AG04450 (cell line): ENCODE results near the gene KIF5A. TPM values are rescaled to one million over a fixed set of nuclear protein-coding genes. Genes with fewer than 3 reads are reported as not detected.

Experiments used
- CTCF ChIA-PET: fragments of 300-600, 350-600 bp; formaldehyde crosslinking; extraction: SDS; loops from one replicate; lab custom pipeline; 2022; ENCODE audit warnings: antibody characterized with exemption, inconsistent platforms; lab: Charles Lee
- POLR2A ChIA-PET: fragments of 350-600 bp; formaldehyde crosslinking; extraction: SDS; loops from one replicate; lab custom pipeline; 2021; ENCODE audit warnings: antibody characterized with exemption, inconsistent platforms; lab: Yijun Ruan, JAX
- DNase-seq: peaks from one replicate; pipeline ENCODE4 v3.0.0-alpha.2; 2011; ENCODE audit warnings: low read depth, low spot score
- H3K27ac ChIP-seq: one replicate; pipeline ENCODE4 v1.5.1; 2012; ENCODE audit warnings: low read depth, low read length, control low read depth
- H3K27me3 ChIP-seq: one replicate; pipeline ENCODE4 v1.6.0; 2012; ENCODE audit warnings: low read length; ENCODE audit not compliant: control insufficient read depth, insufficient read depth
- H3K4me3 ChIP-seq: 2 replicates; pipeline ENCODE4 v1.5.1; 2011; ENCODE audit warnings: mild to moderate bottlenecking, low read depth, low read length, control low read depth
- H3K9me3 ChIP-seq: 2 replicates; pipeline ENCODE4 v1.5.1; 2012; ENCODE audit warnings: low read length; ENCODE audit not compliant: control insufficient read depth, insufficient read depth
- CTCF ChIP-seq: IDR thresholded peaks from 2 replicates; pipeline ENCODE4 v1.5.1; 2011; ENCODE audit warnings: low read depth, low read length, control low read depth, inconsistent platforms
- polyA plus RNA-seq: library from polyadenylated mRNA; depleted of rRNA; stranded (reverse); fragments of >200 nt; gene quantifications from 2 replicates; pipeline ENCODE4 v1.2.3, GENCODE V29; 2011

KIF5A gene
- polyA plus RNA-seq, 1 experiment = 0.45 TPM

- ChIA-PET CTCF (interaction anchor here (0.8 to 7.6 kb wide), 2 partner anchors 8 to 42 kb away, joined by 3 to 112 read pairs; partner anchors contain the start of gene B4GALNT1), POLR2A (interaction anchor here (0.6 kb wide), 1 partner anchor 40 kb away, joined by 3 read pairs; no protein-coding TSS in a partner anchor)
- DNase-seq = no peak
Observed at GRCh38 chr12:57624441-57625220, 74.8 kb downstream of the KIF5A start.

GRCh38 chr12:57625261-57626032 lies 75.6 kb downstream of the KIF5A start:
- Histone ChIP-seq H3K4me3 (no peak overlapping the region), H3K27ac (no peak overlapping the region), H3K27me3 (peaks cover 61% of the 10 kb centered on the region), H3K9me3 (peaks cover 4% of the 10 kb centered on the region; the same call in 1 of the 2 replicates)
- no peak for TF ChIP-seq CTCF
- DNase-seq = no peak
- ChIA-PET CTCF (interaction anchor here (0.8 to 7.6 kb wide), 2 partner anchors 7 to 43 kb away, joined by 3 to 112 read pairs; partner anchors contain the start of gene B4GALNT1), POLR2A (interaction anchor here (0.6 kb wide), 1 partner anchor 41 kb away, joined by 3 read pairs; no protein-coding TSS in a partner anchor)

More at GRCh38 chr12:57624441-57625220, 74.8 kb downstream of the KIF5A start:
- no peak overlapping the region for H3K4me3 ChIP-seq
- no peak for TF ChIP-seq CTCF
- H3K27ac ChIP-seq = no peak overlapping the region
- peaks cover 68% of the 10 kb centered on the region for H3K27me3 ChIP-seq
- H3K9me3 ChIP-seq = peaks cover 4% of the 10 kb centered on the region; the same call in 1 of the 2 replicates

- Histone ChIP-seq H3K4me3 (no peak overlapping the region), H3K9me3 (peaks cover 4% of the 10 kb centered on the region; the same call in 1 of the 2 replicates), H3K27me3 (peaks cover 60% of the 10 kb centered on the region), H3K27ac (no peak overlapping the region)
- DNase-seq = no peak
- ChIA-PET POLR2A (no interaction called here), CTCF (interaction anchor here (7.6 kb wide), 1 partner anchor 44 kb away, joined by 112 read pairs; no protein-coding TSS in a partner anchor)
- no peak for TF ChIP-seq CTCF
Observed at GRCh38 chr12:57626111-57626920, 76.5 kb downstream of the KIF5A start.

- ChIA-PET CTCF (no interaction called here), POLR2A (no interaction called here)
Observed at GRCh38 chr12:57626921-57627445, 77.1 kb downstream of the KIF5A start.

More at GRCh38 chr12:57626921-57627445, 77.1 kb downstream of the KIF5A start:
- no peak overlapping the region for H3K27ac ChIP-seq
- H3K9me3 ChIP-seq = peaks cover 4% of the 10 kb centered on the region; the same call in 1 of the 2 replicates
- no peak overlapping the region for H3K4me3 ChIP-seq
- peaks cover 61% of the 10 kb centered on the region for H3K27me3 ChIP-seq
- DNase-seq = no peak
- no peak for TF ChIP-seq CTCF
